Glutamatergic neuron (in vitro differentiated cells): Measurements from ENCODE around the gene DENND2A. TPM values are rescaled to one million over a fixed set of nuclear protein-coding genes. Genes with fewer than 3 reads are reported as not detected.
"Not testable (repeated sequence)": the region's sequence is repeated elsewhere in the genome, so short reads cannot be mapped to it uniquely, and the experiment has no call there.

Source experiments
- DNase-seq: peaks from one replicate; pipeline ENCODE4 v3.0.0; 2022
- H3K27ac Mint-ChIP-seq: one replicate; pipeline ENCODE4 v1.8.0; 2020; ENCODE audit warnings: mild to moderate bottlenecking, mixed read lengths, inconsistent platforms; ENCODE audit not compliant: unreplicated experiment
- H3K27me3 Mint-ChIP-seq: one replicate; pipeline ENCODE4 v1.8.0; 2020; ENCODE audit warnings: mild to moderate bottlenecking, moderate library complexity, mixed read lengths, inconsistent platforms; ENCODE audit not compliant: unreplicated experiment
- H3K36me3 Mint-ChIP-seq: one replicate; pipeline ENCODE4 v1.8.0; 2020; ENCODE audit warnings: mild to moderate bottlenecking, mixed read lengths, inconsistent platforms; ENCODE audit not compliant: unreplicated experiment
- H3K4me1 Mint-ChIP-seq: one replicate; pipeline ENCODE4 v1.8.0; 2020; ENCODE audit warnings: mild to moderate bottlenecking, low read depth, mixed read lengths, inconsistent platforms; ENCODE audit not compliant: unreplicated experiment
- H3K4me3 Mint-ChIP-seq: one replicate; pipeline ENCODE4 v1.8.0; 2020; ENCODE audit warnings: mild to moderate bottlenecking, mixed read lengths, inconsistent platforms; ENCODE audit not compliant: unreplicated experiment
- H3K9me3 Mint-ChIP-seq: one replicate; pipeline ENCODE4 v1.8.0; 2020; ENCODE audit warnings: mild to moderate bottlenecking, moderate library complexity, mixed read lengths, inconsistent platforms; ENCODE audit not compliant: unreplicated experiment
- CTCF ChIP-seq: fragments of 200-600 bp; sonication (generic); IDR thresholded peaks from one replicate; pipeline ENCODE4 v1.5.0; 2021; ENCODE audit not compliant: partially characterized antibody, unreplicated experiment
- total RNA-seq: library from RNA; stranded (reverse); fragmentation: NEBNext Ultra II Directional; extraction: Animal tissue kit (Norgen Biotek cat#: 25700); gene quantifications from one replicate; pipeline ENCODE4 v1.2.1, GENCODE V29; 2021; ENCODE audit not compliant: unreplicated experiment

The DENND2A gene
- total RNA-seq, 1 donor from 2014 or later, result 64.7 TPM

- no peaks in the 10 kb centered on the region for H3K36me3 Mint-ChIP-seq
- peaks cover 25% of the 10 kb centered on the region for H3K4me1 Mint-ChIP-seq
- H3K4me3 Mint-ChIP-seq, result peak overlapping the region; percentile 40
- peaks cover 3% of the 10 kb centered on the region for H3K9me3 Mint-ChIP-seq
- H3K27me3 Mint-ChIP-seq, result peaks cover 2% of the 10 kb centered on the region
- TF ChIP-seq CTCF, result no peak
- peak overlapping the region; percentile 50 for H3K27ac Mint-ChIP-seq
- DNase-seq, result no peak
These were observed 9.0 kb downstream of the DENND2A start for GRCh38 chr7:140631602-140632001.

- Mint-ChIP-seq H3K9me3 (peaks cover 3% of the 10 kb centered on the region), H3K36me3 (no peaks in the 10 kb centered on the region), H3K4me1 (peaks cover 29% of the 10 kb centered on the region), H3K27me3 (peaks cover 2% of the 10 kb centered on the region), H3K27ac (peak overlapping the region; percentile 50), H3K4me3 (peak overlapping the region; percentile 40)
- TF ChIP-seq CTCF, result no peak
- no peak for DNase-seq
These were observed 9.6 kb downstream of the DENND2A start for GRCh38 chr7:140631021-140631420.

GRCh38 chr7:140625908-140626868 lies 14.4 kb downstream of the DENND2A start:
- H3K27ac Mint-ChIP-seq, result peak overlapping the region; percentile 89
- peaks cover 2% of the 10 kb centered on the region for H3K27me3 Mint-ChIP-seq
- peak; percentile 46 for DNase-seq
- H3K9me3 Mint-ChIP-seq, result peaks cover 5% of the 10 kb centered on the region
- no peaks in the 10 kb centered on the region for H3K36me3 Mint-ChIP-seq
- peaks cover 29% of the 10 kb centered on the region for H3K4me1 Mint-ChIP-seq
- peak overlapping the region; percentile 63 for H3K4me3 Mint-ChIP-seq
- TF ChIP-seq CTCF, result no peak

- H3K27ac Mint-ChIP-seq, result peak overlapping the region; percentile 77
- H3K4me3 Mint-ChIP-seq, result not testable (repeated sequence)
These were observed 15.4 kb downstream of the DENND2A start for GRCh38 chr7:140625192-140625558.

GRCh38 chr7:140624392-140625191 lies 16.0 kb downstream of the DENND2A start:
- H3K36me3 Mint-ChIP-seq, result no peaks in the 10 kb centered on the region

More at GRCh38 chr7:140625192-140625558, 15.4 kb downstream of the DENND2A start:
- peaks cover 25% of the 10 kb centered on the region for H3K4me1 Mint-ChIP-seq
- H3K9me3 Mint-ChIP-seq, H3K36me3 Mint-ChIP-seq, H3K27me3 Mint-ChIP-seq, DNase-seq: not testable (repeated sequence)

More at GRCh38 chr7:140624392-140625191, 16.0 kb downstream of the DENND2A start:
- DNase-seq, result no peak
- Mint-ChIP-seq H3K9me3 (peaks cover 5% of the 10 kb centered on the region), H3K4me3 (peak overlapping the region; percentile 86), H3K27me3 (peaks cover 2% of the 10 kb centered on the region), H3K4me1 (peaks cover 25% of the 10 kb centered on the region), H3K27ac (peak overlapping the region; percentile 97)
- TF ChIP-seq CTCF, result no peak
